H1 (cell line): ENCODE measurements around the gene CDHR2. TPM values are rescaled to one million over a fixed set of nuclear protein-coding genes. Genes with fewer than 3 reads are reported as not detected.

Experiments
- CTCF ChIA-PET: fragments of 300-600 bp; sonication (Branson Sonifier 250); formaldehyde crosslinking; loops from one replicate; lab custom pipeline; 2021; ENCODE audit not compliant: partially characterized antibody; lab: Charles Lee
- POLR2A ChIA-PET: fragments of 300-600 bp; sonication (Branson Sonifier 250); formaldehyde crosslinking; loops from one replicate; lab custom pipeline; 2021; ENCODE audit warnings: inconsistent platforms; ENCODE audit not compliant: partially characterized antibody; lab: Charles Lee
- DNase-seq, 2 experiments: peaks; one replicate each; pipeline versions ENCODE4 v3.0.0 to v3.0.0-alpha.2; 2010 to 2022; ENCODE audit warnings: low spot score in 2 of 2, low read depth in 1 of 2, mixed read lengths in 1 of 2
- FAIRE-seq: peaks from 2 replicates; lab custom pipeline; 2011; peaks lifted over from hg19 to GRCh38; lab: Jason Lieb, UNC
- H2AFZ ChIP-seq: 2 replicates; pipeline ENCODE4 v1.8.1; 2012; ENCODE audit warnings: low read length, inconsistent platforms
- H2AK5ac ChIP-seq: 2 replicates; pipeline ENCODE4 v1.6.1; 2013; ENCODE audit warnings: low read depth, low read length
- H2BK120ac ChIP-seq: replicated peaks from 2 replicates; pipeline ENCODE3; 2013; ENCODE audit warnings: low read depth, low read length, inconsistent platforms
- H2BK12ac ChIP-seq: 2 replicates; pipeline ENCODE4 v1.6.1; 2013; ENCODE audit warnings: low read depth, low read length
- H2BK15ac ChIP-seq: 2 replicates; pipeline ENCODE4 v1.6.1; 2013; ENCODE audit warnings: low read length
- H2BK20ac ChIP-seq: 2 replicates; pipeline ENCODE4 v1.6.1; 2013; ENCODE audit warnings: low read length
- H2BK5ac ChIP-seq: 2 replicates; pipeline ENCODE4 v1.6.1; 2013; ENCODE audit warnings: low read depth, low read length
- H3K14ac ChIP-seq: 2 replicates; pipeline ENCODE4 v1.6.1; 2013; ENCODE audit warnings: inconsistent platforms; ENCODE audit not compliant: insufficient read length
- H3K18ac ChIP-seq: 2 replicates; pipeline ENCODE4 v1.6.1; 2013; ENCODE audit warnings: low read length; ENCODE audit errors: extremely low read depth
- H3K23ac ChIP-seq: 2 replicates; pipeline ENCODE4 v1.6.1; 2013; ENCODE audit warnings: inconsistent platforms; ENCODE audit not compliant: insufficient read length
- H3K23me2 ChIP-seq: 2 replicates; pipeline ENCODE4 v1.6.1; 2013; ENCODE audit warnings: low read depth, low read length
- H3K27ac ChIP-seq: 2 replicates; pipeline ENCODE4 v1.6.1; 2011; ENCODE audit warnings: low read depth, low read length, inconsistent platforms
- H3K27me3 ChIP-seq, 4 experiments: replicated peaks in 1 of 4; 1 replicate in 1 of 4; 2 replicates in 3 of 4; pipeline versions ENCODE4 v1.6.1 to v1.8.1; 2011 to 2013; ENCODE audit warnings: low read length in 3 of 4, mild to moderate bottlenecking in 3 of 4, inconsistent platforms in 2 of 4, mixed read lengths in 2 of 4, moderate library complexity in 1 of 4; ENCODE audit not compliant: control insufficient read depth in 3 of 4, insufficient read depth in 3 of 4; ENCODE audit errors: extremely low read depth in 1 of 4
- H3K36me3 ChIP-seq, 4 experiments: 2 replicates each; pipeline versions ENCODE4 v1.6.1 to v1.8.1; 2011 to 2013; ENCODE audit warnings: mild to moderate bottlenecking in 4 of 4, low read length in 3 of 4, moderate library complexity in 2 of 4, control low read depth in 1 of 4, inconsistent platforms in 1 of 4; ENCODE audit not compliant: insufficient read depth in 4 of 4, control insufficient read depth in 2 of 4
- H3K4ac ChIP-seq: replicated peaks from 2 replicates; pipeline ENCODE3; 2013; ENCODE audit warnings: low read length, low read depth, mixed read lengths, inconsistent platforms; ENCODE audit not compliant: insufficient read length
- H3K4me1 ChIP-seq, 4 experiments: replicated peaks in 1 of 4; 1 replicate in 1 of 4; 2 replicates in 3 of 4; pipeline versions ENCODE4 v1.6.1 to v1.8.1; 2011 to 2013; ENCODE audit warnings: low read length in 3 of 4, inconsistent platforms in 2 of 4, mixed read lengths in 1 of 4; ENCODE audit not compliant: insufficient read depth in 4 of 4, control insufficient read depth in 3 of 4
- H3K4me2 ChIP-seq, 2 experiments: 2 replicates each; pipeline versions ENCODE4 v1.6.1 to v1.8.1; 2011 to 2013; ENCODE audit warnings: low read depth in 2 of 2, low read length in 2 of 2, control low read depth in 1 of 2, inconsistent platforms in 1 of 2, mild to moderate bottlenecking in 1 of 2; ENCODE audit not compliant: insufficient read depth in 1 of 2
- H3K4me3 ChIP-seq, 4 experiments: fragments of 200-600, 300-600 bp in 1 of 4; sonication (generic), shearing (Covaris generic), sonication (Bioruptor Twin) in 1 of 4; 2 replicates each; pipeline versions ENCODE4 v1.5.1 to v1.8.1; 2011 to 2016; ENCODE audit warnings: low read length in 4 of 4, low read depth in 3 of 4, control low read depth in 2 of 4, inconsistent platforms in 2 of 4, mild to moderate bottlenecking in 2 of 4, mixed read lengths in 1 of 4, moderate library complexity in 1 of 4; ENCODE audit not compliant: insufficient read depth in 2 of 4; ENCODE audit errors: extremely low read depth in 1 of 4
- H3K56ac ChIP-seq: replicated peaks from 2 replicates; pipeline ENCODE3; 2013; ENCODE audit warnings: low read depth, mild to moderate bottlenecking, mixed read lengths, low read length, inconsistent platforms; ENCODE audit not compliant: insufficient read length
- H3K79me1 ChIP-seq: 2 replicates; pipeline ENCODE4 v1.6.1; 2013; ENCODE audit warnings: low read depth, low read length, control low read depth
- H3K79me2 ChIP-seq, 2 experiments: 2 replicates each; pipeline versions ENCODE4 v1.6.1 to v1.8.1; 2012 to 2013; ENCODE audit warnings: low read length in 2 of 2, mild to moderate bottlenecking in 2 of 2, inconsistent platforms in 1 of 2; ENCODE audit not compliant: insufficient read depth in 2 of 2, control insufficient read depth in 1 of 2
- H3K9ac ChIP-seq, 4 experiments: replicated peaks in 1 of 4; 1 replicate in 1 of 4; 2 replicates in 3 of 4; pipeline versions ENCODE4 v1.6.1 to v1.8.1; 2011 to 2013; ENCODE audit warnings: low read depth in 3 of 4, low read length in 3 of 4, control low read depth in 2 of 4, mild to moderate bottlenecking in 2 of 4, moderate library complexity in 2 of 4, inconsistent platforms in 1 of 4; ENCODE audit errors: extremely low read depth in 1 of 4
- H3K9me3 ChIP-seq, 2 experiments: 2 replicates each; pipeline versions ENCODE4 v1.6.1 to v1.8.1; 2012 to 2013; ENCODE audit warnings: mild to moderate bottlenecking in 2 of 2, moderate library complexity in 2 of 2, control low read depth in 1 of 2, inconsistent platforms in 1 of 2, low read depth in 1 of 2, low read length in 1 of 2, mixed read lengths in 1 of 2; ENCODE audit not compliant: insufficient read depth in 2 of 2
- H4K20me1 ChIP-seq, 2 experiments: replicated peaks in 1 of 2; 2 replicates each; pipeline versions ENCODE3 to v1.8.1; 2011 to 2013; ENCODE audit warnings: inconsistent platforms in 2 of 2, low read length in 2 of 2, mild to moderate bottlenecking in 1 of 2; ENCODE audit not compliant: insufficient read depth in 2 of 2, control insufficient read depth in 1 of 2
- H4K5ac ChIP-seq: 2 replicates; pipeline ENCODE4 v1.6.1; 2013; ENCODE audit warnings: low read length, low read depth, mixed read lengths, inconsistent platforms; ENCODE audit not compliant: insufficient read length
- H4K8ac ChIP-seq: 2 replicates; pipeline ENCODE4 v1.8.0; 2013; ENCODE audit warnings: mild to moderate bottlenecking, moderate library complexity, low read length, inconsistent platforms; ENCODE audit not compliant: insufficient read depth; ENCODE audit errors: extremely low read depth
- H4K91ac ChIP-seq: replicated peaks from 2 replicates; pipeline ENCODE3; 2013; ENCODE audit warnings: low read length, mixed read lengths, inconsistent platforms; ENCODE audit not compliant: insufficient read length
- ASH2L ChIP-seq: fragments of 200-600, 300-600 bp; sonication (generic); IDR thresholded peaks from one replicate; pipeline ENCODE4 v1.7.1; 2017; ENCODE audit warnings: low read length
- CHD2 ChIP-seq: IDR thresholded peaks from 2 replicates; pipeline ENCODE4 v1.6.1; 2012; ENCODE audit warnings: low read length, improper control_type of control experiment
- RXRA ChIP-seq: IDR thresholded peaks from 2 replicates; pipeline ENCODE4 v1.6.1; 2011; ENCODE audit warnings: low read depth, mild to moderate bottlenecking, low read length, moderate library complexity; ENCODE audit not compliant: insufficient read depth
- TAF1 ChIP-seq: IDR thresholded peaks from 2 replicates; pipeline ENCODE4 v1.6.1; 2011; ENCODE audit warnings: mild to moderate bottlenecking, low read depth, low read length
- TBP ChIP-seq: IDR thresholded peaks from 2 replicates; pipeline ENCODE4 v1.6.1; 2011; ENCODE audit warnings: low read depth, low read length, improper control_type of control experiment
- TCF12 ChIP-seq: IDR thresholded peaks from 2 replicates; pipeline ENCODE4 v1.6.1; 2011; ENCODE audit warnings: low read depth, mild to moderate bottlenecking, low read length
- WGBS, 2 experiments: shearing (Covaris generic) in 1 of 2; methylation state at CpG; one replicate each; pipeline versions ENCODE4 v1.1.6 to v1.1.7; 2013 to 2015; ENCODE audit warnings: low lambda C conversion rate in 2 of 2, mixed read lengths in 2 of 2, inconsistent platforms in 1 of 2, low coverage in 1 of 2, missing lambda C conversion rate in 1 of 2; ENCODE audit not compliant: insufficient replicate concordance in 2 of 2, insufficient coverage in 1 of 2, insufficient read length in 1 of 2; ENCODE audit errors: extremely low coverage in 1 of 2, missing lambda C conversion rate in 1 of 2; 5-methylcytosine and 5-hydroxymethylcytosine counted together
- polyA plus RNA-seq, 7 experiments: library from polyadenylated mRNA; depleted of rRNA in 3 of 7; stranded (reverse) in 5 of 7; unstranded in 2 of 7; fragments of >200 nt in 5 of 7; fragments of 200-250 nt in 2 of 7; gene quantifications; 1 replicate in 5 of 7; 2 replicates in 1 of 7; 4 replicates in 1 of 7; pipeline versions ENCODE4 v1.2.1 to v1.2.3, GENCODE V29; 2011 to 2013; ENCODE audit warnings: missing spikeins in 2 of 7, mixed read lengths in 2 of 7
- total RNA-seq: library from RNA; stranded (reverse); fragmentation: NEBNext Ultra II Directional; extraction: Animal tissue kit (Norgen Biotek cat#: 25700); gene quantifications from 2 replicates; pipeline ENCODE4 v1.2.1, GENCODE V29; 2021

CDHR2 gene
- total and polyA plus RNA-seq, 2 of the 8 experiments (the other 6 are each of a cell fraction or from before 2014, with no cell fraction given), result 0.02 to 0.43 TPM

DNA sequence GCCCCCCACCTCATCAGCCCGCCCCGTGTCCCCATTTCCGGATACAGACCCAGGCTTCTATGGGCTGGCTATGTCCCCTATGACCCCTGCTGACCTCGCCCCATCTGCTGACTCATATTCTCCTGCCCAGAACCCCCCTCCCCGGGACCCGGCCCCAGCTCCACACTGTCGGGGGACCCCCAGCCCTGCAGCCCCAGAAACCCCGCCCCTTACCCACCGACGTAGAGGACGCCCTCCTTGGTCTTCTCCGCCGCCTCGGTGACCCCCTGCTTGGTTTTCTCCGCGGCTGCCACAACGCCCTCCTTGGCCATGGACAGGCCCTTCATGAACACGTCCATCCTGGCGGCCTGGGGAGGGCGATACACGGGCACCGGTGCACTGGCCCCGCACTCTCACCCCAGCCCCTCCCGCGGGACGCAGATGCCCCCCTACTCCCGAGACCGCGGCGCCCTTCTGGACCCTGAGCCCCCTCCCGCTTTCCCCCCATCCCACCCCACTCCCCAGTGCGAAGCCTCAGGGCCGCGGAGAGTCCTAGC lies 80.2 kb downstream of the CDHR2 start:
- no peak overlapping the region for H3K14ac ChIP-seq
- no peak overlapping the region for H3K23ac ChIP-seq
- no peak overlapping the region for H2BK5ac ChIP-seq
- no peaks in the 10 kb centered on the region for H3K79me2 ChIP-seq
- H3K9ac ChIP-seq, result no peak overlapping the region
- H3K4me1 ChIP-seq, result peaks cover 8 to 35% (median 11%) of the 10 kb centered on the region in 4 experiments
- H2BK120ac ChIP-seq, result no peak overlapping the region
- no peak overlapping the region for H3K56ac ChIP-seq
- no peak overlapping the region for H2BK20ac ChIP-seq
- H3K79me1 ChIP-seq, result no peaks in the 10 kb centered on the region
- H2BK12ac ChIP-seq, result peak overlapping the region; percentile 77; the same call in 1 of the 2 replicates
- H3K4me3 ChIP-seq, result peak overlapping the region; percentile 81 to 89 (median 84)
- H2BK15ac ChIP-seq, result peak overlapping the region; percentile 50; the same call in 1 of the 2 replicates
- H4K5ac ChIP-seq, result no peak overlapping the region
- 8% methylated on average over 16 of the region's 34 CpGs; no CpG with 5 or more reads in 1 of the 2 experiments for whole genome bisulfite sequencing, 2 experiments
- no peak overlapping the region for H2AK5ac ChIP-seq
- ChIA-PET CTCF (interaction anchor here (0.8 to 1.7 kb wide), 3 partner anchors 29 to 56 kb away, joined by 3 to 5 read pairs (median 4); no protein-coding TSS in a partner anchor), POLR2A (interaction anchor here (0.7 to 2.7 kb wide), 17 partner anchors 9 to 1018 kb away, joined by 3 to 19 read pairs (median 3); partner anchors contain the start of genes RNF44 and TSPAN17)
- H3K18ac ChIP-seq, result no peak overlapping the region
- FAIRE-seq, result no peak
- no peak overlapping the region for H3K27ac ChIP-seq
- 0 out of 2 replicates have a peak overlapping the region, but pooled peaks have one; percentile 25 for H4K8ac ChIP-seq
- H4K20me1 ChIP-seq, result peaks cover 0 to 3% of the 10 kb centered on the region in 2 experiments
- H4K91ac ChIP-seq, result no peak overlapping the region
- H3K9me3 ChIP-seq, result no peaks in the 10 kb centered on the region
- no peaks in the 10 kb centered on the region for H3K36me3 ChIP-seq
- H2AFZ ChIP-seq, result peak overlapping the region; percentile 98; the same call in 1 of the 2 replicates
- H3K27me3 ChIP-seq, result peaks cover 3 to 40% (median 34%) of the 10 kb centered on the region in 4 experiments
- peaks cover 16% of the 10 kb centered on the region for H3K23me2 ChIP-seq
- TF ChIP-seq TCF12, result no peak
- no peak for TF ChIP-seq TAF1
- TF ChIP-seq ASH2L, result no peak
- no peak for TF ChIP-seq TBP
- TF ChIP-seq CHD2, result no peak
- no peak for TF ChIP-seq RXRA
- H3K4me2 ChIP-seq, result peak overlapping the region; percentile 89 to 100
- DNase-seq, result peak in 1 of 2 experiments; percentile 60
- H3K4ac ChIP-seq, result no peak overlapping the region
